GM21737 (cell line): ENCODE measurements around the gene SUMO1.

Source experiments
- ATAC-seq: cut with Tn5 transposase; IDR thresholded peaks from one replicate; pipeline ENCODE4 v1.9.1; 2021; ENCODE audit warnings: mild to moderate bottlenecking, moderate library complexity; ENCODE audit not compliant: unreplicated experiment

Gene SUMO1

GRCh38 chr2:202157211-202157990, 81.0 kb downstream of the SUMO1 start:
- no peak for ATAC-seq
